Keratinocyte (primary cell): ENCODE results near the gene SNX6.

Experiments used
- CTCF ChIP-seq, 3 experiments: IDR thresholded peaks in 1 of 3; conservative IDR thresholded peaks in 1 of 3; optimal IDR thresholded peaks in 1 of 3; 2 replicates in 2 of 3; 3 replicates in 1 of 3; pipeline versions ENCODE3 to v1.5.1; 2011; ENCODE audit warnings: low read length in 3 of 3, mild to moderate bottlenecking in 3 of 3, moderate library complexity in 2 of 3, control low read depth in 1 of 3, inconsistent platforms in 1 of 3; ENCODE audit not compliant: insufficient read depth in 2 of 3; ENCODE audit errors: extremely low read depth in 1 of 3
- EZH2 ChIP-seq: IDR thresholded peaks from one replicate; pipeline ENCODE4 v1.6.1; 2012; ENCODE audit warnings: inconsistent platforms, mild to moderate bottlenecking, low read length, moderate library complexity

DNA sequence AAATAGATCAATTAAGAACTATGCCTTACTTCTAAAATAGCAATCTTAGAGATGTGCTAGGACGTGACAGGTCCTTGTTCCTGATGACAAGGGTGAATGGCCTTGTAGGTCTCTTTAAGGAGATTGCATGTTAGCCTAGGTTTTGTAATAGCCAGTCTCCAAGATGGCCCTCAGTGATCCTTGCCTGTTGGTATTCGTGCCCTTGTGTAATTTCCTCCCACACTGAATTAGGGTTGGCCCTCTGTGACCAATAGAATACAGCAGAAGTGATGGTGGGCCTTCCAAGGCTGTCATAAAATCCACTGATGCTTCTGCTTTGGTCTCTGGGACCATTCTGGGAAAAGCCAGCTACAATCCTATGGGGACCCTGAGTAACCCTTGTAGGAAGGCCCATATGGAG, 38.2 kb upstream of the SNX6 start:
- TF ChIP-seq CTCF (optimal IDR thresholded peaks at IDR 0.05 in 1 of 3, IDR thresholded peaks at IDR 0.05 in 1 of 3, conservative IDR thresholded peaks at IDR 0.05 in 1 of 3; ENCODE audit: extremely low read depth in 1 of 3, insufficient read depth in 2 of 3, low read length in 3 of 3) (no peak), EZH2 (no peak)
